HG02610 (cell line): ENCODE measurements around the gene SORCS2.

ENCODE experiments used
- ATAC-seq: cut with Tn5 transposase; IDR thresholded peaks from one replicate; pipeline ENCODE4 v1.9.1; 2021; ENCODE audit warnings: mild to moderate bottlenecking, moderate library complexity; ENCODE audit not compliant: unreplicated experiment

Gene SORCS2

GRCh38 chr4:7299908-7300710, 107.8 kb downstream of the SORCS2 start:
- ATAC-seq: no peak

GRCh38 chr4:7300711-7301095, 108.4 kb downstream of the SORCS2 start:
- ATAC-seq: no peak

GRCh38 chr4:7301126-7301785, 108.9 kb downstream of the SORCS2 start:
- ATAC-seq: no peak

GRCh38 chr4:7301846-7302630, 109.7 kb downstream of the SORCS2 start:
- ATAC-seq: no peak

- ATAC-seq: no peak
These were observed 110.6 kb downstream of the SORCS2 start for GRCh38 chr4:7302781-7303404.

GRCh38 chr4:7303561-7303960, 111.2 kb downstream of the SORCS2 start:
- ATAC-seq: no peak

GRCh38 chr4:7304436-7304835, 112.1 kb downstream of the SORCS2 start:
- ATAC-seq: no peak

GRCh38 chr4:7306021-7306965, 114.0 kb downstream of the SORCS2 start:
- ATAC-seq: no peak

- no peak for ATAC-seq
These were observed 114.6 kb downstream of the SORCS2 start for GRCh38 chr4:7306986-7307385.

- ATAC-seq: no peak
These were observed 115.2 kb downstream of the SORCS2 start for GRCh38 chr4:7307394-7308099.

- no peak for ATAC-seq
These were observed 116.8 kb downstream of the SORCS2 start for GRCh38 chr4:7309181-7309580.

- ATAC-seq: no peak
These were observed 117.5 kb downstream of the SORCS2 start for GRCh38 chr4:7309636-7310390.

GRCh38 chr4:7310451-7310850, 118.1 kb downstream of the SORCS2 start:
- ATAC-seq: no peak

GRCh38 chr4:7311205-7311604, 118.9 kb downstream of the SORCS2 start:
- ATAC-seq: no peak

- ATAC-seq: no peak
These were observed 120.4 kb downstream of the SORCS2 start for GRCh38 chr4:7312691-7313090.

- ATAC-seq: no peak
These were observed 121.0 kb downstream of the SORCS2 start for GRCh38 chr4:7313347-7313811.

- no peak for ATAC-seq
These were observed 121.7 kb downstream of the SORCS2 start for GRCh38 chr4:7313991-7314390.

- ATAC-seq: no peak
These were observed 122.9 kb downstream of the SORCS2 start for GRCh38 chr4:7315286-7315685.

- no peak for ATAC-seq
These were observed 123.6 kb downstream of the SORCS2 start for GRCh38 chr4:7315935-7316334.
